ENCODE measurements around the gene CYTH3.
"Not testable (repeated sequence)": the region's sequence is repeated elsewhere in the genome, so short reads cannot be mapped to it uniquely, and the experiment has no call there.

The CYTH3 gene

DNA sequence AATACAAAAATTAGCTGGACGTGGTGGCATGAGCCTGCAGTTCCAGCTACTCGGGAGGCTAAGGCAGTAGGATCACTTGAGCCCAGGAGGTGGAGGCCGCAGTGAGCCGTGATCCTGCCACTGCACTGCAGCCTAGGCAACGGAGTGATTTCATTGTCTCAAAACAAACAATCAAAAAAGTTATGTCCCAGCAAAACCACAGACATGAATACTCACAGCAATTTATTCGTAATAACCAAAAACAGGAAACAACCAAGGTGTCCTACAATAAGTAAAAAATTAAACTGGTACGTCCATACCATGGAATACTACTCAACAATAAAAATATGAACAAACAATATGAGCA lies 11.6 kb upstream of the CYTH3 start:
- DNase-seq: no peak

GRCh38 chr7:6283391-6284054 lies 11.1 kb upstream of the CYTH3 start:
- H3K4me3 ChIP-seq (ENCODE audit: insufficient read depth, low read depth, low read length, poor library complexity, severe bottlenecking); H3K9me3 ChIP-seq (ENCODE audit: control insufficient read depth, low read length); H3K27ac ChIP-seq (ENCODE audit: insufficient read depth, low read length, poor library complexity, severe bottlenecking); H3K36me3 ChIP-seq (ENCODE audit: control insufficient read depth, insufficient read depth, low read length); H3K27me3 ChIP-seq (replicated peaks; ENCODE audit: control insufficient read depth, insufficient read depth, low read length, poor library complexity, severe bottlenecking); DNase-seq; H3K4me1 ChIP-seq (ENCODE audit: control insufficient read depth, insufficient read depth, low read length, poor library complexity, severe bottlenecking): not testable (repeated sequence)

More for the DNA sequence above, 11.6 kb upstream of the CYTH3 start:
- no peaks in the 10 kb centered on the region for H3K36me3 ChIP-seq (ENCODE audit: control insufficient read depth, insufficient read depth, low read length)
- H3K27ac ChIP-seq (ENCODE audit: insufficient read depth, low read length, poor library complexity, severe bottlenecking): no peak overlapping the region
- H3K4me1 ChIP-seq (ENCODE audit: control insufficient read depth, insufficient read depth, low read length, poor library complexity, severe bottlenecking): no peaks in the 10 kb centered on the region
- no peak overlapping the region for H3K4me3 ChIP-seq (ENCODE audit: insufficient read depth, low read depth, low read length, poor library complexity, severe bottlenecking)
- no peaks in the 10 kb centered on the region for H3K27me3 ChIP-seq (replicated peaks; ENCODE audit: control insufficient read depth, insufficient read depth, low read length, poor library complexity, severe bottlenecking)
- H3K9me3 ChIP-seq (ENCODE audit: control insufficient read depth, low read length): no peaks in the 10 kb centered on the region

- Histone ChIP-seq H3K27ac (ENCODE audit: insufficient read depth, low read length, poor library complexity, severe bottlenecking) (no peak overlapping the region), H3K4me1 (ENCODE audit: control insufficient read depth, insufficient read depth, low read length, poor library complexity, severe bottlenecking) (no peaks in the 10 kb centered on the region), H3K9me3 (ENCODE audit: control insufficient read depth, low read length) (no peaks in the 10 kb centered on the region), H3K4me3 (ENCODE audit: insufficient read depth, low read depth, low read length, poor library complexity, severe bottlenecking) (no peak overlapping the region), H3K36me3 (ENCODE audit: control insufficient read depth, insufficient read depth, low read length) (no peaks in the 10 kb centered on the region), H3K27me3 (replicated peaks; ENCODE audit: control insufficient read depth, insufficient read depth, low read length, poor library complexity, severe bottlenecking) (no peaks in the 10 kb centered on the region)
- DNase-seq: no peak
These were observed 7.5 kb upstream of the CYTH3 start for GRCh38 chr7:6279937-6280336.

GRCh38 chr7:6279341-6279740 lies 6.9 kb upstream of the CYTH3 start:
- Histone ChIP-seq H3K9me3 (ENCODE audit: control insufficient read depth, low read length) (no peaks in the 10 kb centered on the region), H3K4me3 (ENCODE audit: insufficient read depth, low read depth, low read length, poor library complexity, severe bottlenecking) (no peak overlapping the region), H3K36me3 (ENCODE audit: control insufficient read depth, insufficient read depth, low read length) (no peaks in the 10 kb centered on the region), H3K27ac (ENCODE audit: insufficient read depth, low read length, poor library complexity, severe bottlenecking) (no peak overlapping the region), H3K4me1 (ENCODE audit: control insufficient read depth, insufficient read depth, low read length, poor library complexity, severe bottlenecking) (peaks cover 5% of the 10 kb centered on the region), H3K27me3 (replicated peaks; ENCODE audit: control insufficient read depth, insufficient read depth, low read length, poor library complexity, severe bottlenecking) (no peaks in the 10 kb centered on the region)
- DNase-seq: no peak

DNA sequence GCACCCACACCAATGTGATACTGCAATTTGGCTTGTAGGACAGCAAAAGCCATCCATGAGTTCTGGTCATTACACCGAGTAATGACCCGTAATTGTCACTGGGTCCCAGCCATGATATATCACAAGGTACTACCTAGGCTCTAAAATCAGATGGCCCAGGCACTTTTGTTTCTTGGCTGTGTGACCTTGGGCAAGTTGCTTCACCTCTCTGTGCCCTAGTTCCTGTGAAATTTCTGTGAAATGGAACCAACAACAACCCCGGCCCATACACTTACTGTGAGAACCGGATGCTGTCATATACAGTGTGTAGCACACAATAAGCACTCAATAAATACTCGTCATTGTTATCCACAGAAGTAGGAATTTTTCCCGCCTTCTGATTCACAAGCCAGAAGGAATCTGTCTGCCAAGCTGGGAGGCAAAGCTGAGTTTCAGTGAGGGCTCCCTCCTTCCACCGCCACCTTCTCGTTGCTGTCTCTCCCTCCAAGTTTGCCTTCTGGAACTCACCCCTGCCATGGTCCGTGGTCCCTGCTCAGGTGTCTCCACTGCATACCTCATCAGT lies 6.4 kb upstream of the CYTH3 start:
- no peak overlapping the region for H3K27ac ChIP-seq (ENCODE audit: insufficient read depth, low read length, poor library complexity, severe bottlenecking)
- H3K9me3 ChIP-seq (ENCODE audit: control insufficient read depth, low read length): no peaks in the 10 kb centered on the region
- no peak for DNase-seq
- H3K4me3 ChIP-seq (ENCODE audit: insufficient read depth, low read depth, low read length, poor library complexity, severe bottlenecking): no peak overlapping the region
- peaks cover 6% of the 10 kb centered on the region for H3K4me1 ChIP-seq (ENCODE audit: control insufficient read depth, insufficient read depth, low read length, poor library complexity, severe bottlenecking)
- no peaks in the 10 kb centered on the region for H3K36me3 ChIP-seq (ENCODE audit: control insufficient read depth, insufficient read depth, low read length)
- H3K27me3 ChIP-seq (replicated peaks; ENCODE audit: control insufficient read depth, insufficient read depth, low read length, poor library complexity, severe bottlenecking): no peaks in the 10 kb centered on the region

- H3K27me3 ChIP-seq (replicated peaks; ENCODE audit: control insufficient read depth, insufficient read depth, low read length, poor library complexity, severe bottlenecking): no peaks in the 10 kb centered on the region
- DNase-seq: no peak
- H3K4me1 ChIP-seq (ENCODE audit: control insufficient read depth, insufficient read depth, low read length, poor library complexity, severe bottlenecking): peaks cover 9% of the 10 kb centered on the region
- H3K36me3 ChIP-seq (ENCODE audit: control insufficient read depth, insufficient read depth, low read length): no peaks in the 10 kb centered on the region
- no peak overlapping the region for H3K4me3 ChIP-seq (ENCODE audit: insufficient read depth, low read depth, low read length, poor library complexity, severe bottlenecking)
- H3K27ac ChIP-seq (ENCODE audit: insufficient read depth, low read length, poor library complexity, severe bottlenecking): no peak overlapping the region
- H3K9me3 ChIP-seq (ENCODE audit: control insufficient read depth, low read length): no peaks in the 10 kb centered on the region
These were observed 5.1 kb upstream of the CYTH3 start for GRCh38 chr7:6277476-6277875.

DNA sequence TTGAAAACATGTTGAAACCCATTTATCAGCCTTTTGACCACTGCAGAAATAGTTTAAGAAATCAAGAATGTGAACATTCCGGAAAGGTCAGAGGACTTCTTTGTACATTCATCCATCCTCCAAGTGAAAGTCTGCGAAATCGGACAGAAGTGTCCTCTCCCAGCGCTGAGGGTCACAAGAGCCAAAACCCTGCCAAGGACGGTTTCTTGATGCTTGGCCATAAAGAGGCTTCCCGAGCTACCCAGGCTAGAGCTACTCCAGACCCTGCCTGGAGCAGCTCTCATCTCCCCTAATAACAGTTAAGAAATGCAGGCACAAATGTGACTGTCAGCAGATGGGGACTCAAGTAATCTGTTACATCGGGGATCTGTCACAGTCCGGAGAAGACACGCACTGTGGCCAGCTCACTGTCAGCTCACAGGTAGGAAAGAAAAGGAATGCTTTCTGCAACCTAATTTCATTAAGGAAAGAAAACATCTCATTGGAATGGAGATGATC lies 4.5 kb upstream of the CYTH3 start:
- H3K9me3 ChIP-seq (ENCODE audit: control insufficient read depth, low read length): no peaks in the 10 kb centered on the region
- peaks cover 9% of the 10 kb centered on the region for H3K4me1 ChIP-seq (ENCODE audit: control insufficient read depth, insufficient read depth, low read length, poor library complexity, severe bottlenecking)
- no peaks in the 10 kb centered on the region for H3K36me3 ChIP-seq (ENCODE audit: control insufficient read depth, insufficient read depth, low read length)
- no peaks in the 10 kb centered on the region for H3K27me3 ChIP-seq (replicated peaks; ENCODE audit: control insufficient read depth, insufficient read depth, low read length, poor library complexity, severe bottlenecking)
- no peak overlapping the region for H3K27ac ChIP-seq (ENCODE audit: insufficient read depth, low read length, poor library complexity, severe bottlenecking)
- DNase-seq: no peak
- H3K4me3 ChIP-seq (ENCODE audit: insufficient read depth, low read depth, low read length, poor library complexity, severe bottlenecking): no peak overlapping the region

- H3K36me3 ChIP-seq (ENCODE audit: control insufficient read depth, insufficient read depth, low read length): no peaks in the 10 kb centered on the region
- H3K4me1 ChIP-seq (ENCODE audit: control insufficient read depth, insufficient read depth, low read length, poor library complexity, severe bottlenecking): peaks cover 19% of the 10 kb centered on the region
- DNase-seq: no peak
- H3K4me3 ChIP-seq (ENCODE audit: insufficient read depth, low read depth, low read length, poor library complexity, severe bottlenecking): no peak overlapping the region
- no peaks in the 10 kb centered on the region for H3K9me3 ChIP-seq (ENCODE audit: control insufficient read depth, low read length)
- H3K27me3 ChIP-seq (replicated peaks; ENCODE audit: control insufficient read depth, insufficient read depth, low read length, poor library complexity, severe bottlenecking): no peaks in the 10 kb centered on the region
- H3K27ac ChIP-seq (ENCODE audit: insufficient read depth, low read length, poor library complexity, severe bottlenecking): no peak overlapping the region
These were observed 2.3 kb upstream of the CYTH3 start for GRCh38 chr7:6274743-6275142.

GRCh38 chr7:6273917-6274630 lies 1.6 kb upstream of the CYTH3 start:
- Histone ChIP-seq H3K9me3 (ENCODE audit: control insufficient read depth, low read length) (no peaks in the 10 kb centered on the region), H3K27ac (ENCODE audit: insufficient read depth, low read length, poor library complexity, severe bottlenecking) (no peak overlapping the region), H3K27me3 (replicated peaks; ENCODE audit: control insufficient read depth, insufficient read depth, low read length, poor library complexity, severe bottlenecking) (no peaks in the 10 kb centered on the region), H3K36me3 (ENCODE audit: control insufficient read depth, insufficient read depth, low read length) (no peaks in the 10 kb centered on the region), H3K4me1 (ENCODE audit: control insufficient read depth, insufficient read depth, low read length, poor library complexity, severe bottlenecking) (peaks cover 19% of the 10 kb centered on the region), H3K4me3 (ENCODE audit: insufficient read depth, low read depth, low read length, poor library complexity, severe bottlenecking) (no peak overlapping the region)
- DNase-seq: no peak

DNA sequence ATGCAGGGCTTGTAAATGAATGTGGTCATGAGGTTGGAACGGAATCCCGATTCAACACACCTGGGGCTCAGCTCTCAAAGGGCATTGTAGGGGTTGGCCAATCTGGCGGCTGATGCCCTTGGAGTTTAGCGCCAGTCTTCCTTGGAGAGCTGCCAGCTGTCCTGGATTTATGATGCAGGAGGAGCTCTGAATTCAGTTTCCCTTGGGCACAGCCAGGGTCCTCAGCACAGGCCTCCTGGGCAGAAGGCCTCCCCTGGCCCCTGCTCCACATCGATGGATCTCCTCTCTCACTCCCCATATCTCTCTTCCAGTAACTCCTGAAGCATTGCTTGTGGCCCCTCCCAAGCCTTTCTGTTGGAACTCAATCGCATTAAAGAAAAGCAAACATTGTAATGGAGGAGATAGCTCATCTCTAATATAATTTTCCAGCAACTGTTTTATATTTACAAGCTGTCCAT lies 985 bp upstream of the CYTH3 start:
- Histone ChIP-seq H3K27me3 (replicated peaks; ENCODE audit: control insufficient read depth, insufficient read depth, low read length, poor library complexity, severe bottlenecking) (no peaks in the 10 kb centered on the region), H3K9me3 (ENCODE audit: control insufficient read depth, low read length) (no peaks in the 10 kb centered on the region), H3K4me1 (ENCODE audit: control insufficient read depth, insufficient read depth, low read length, poor library complexity, severe bottlenecking) (peaks cover 19% of the 10 kb centered on the region), H3K27ac (ENCODE audit: insufficient read depth, low read length, poor library complexity, severe bottlenecking) (no peak overlapping the region), H3K4me3 (ENCODE audit: insufficient read depth, low read depth, low read length, poor library complexity, severe bottlenecking) (no peak overlapping the region), H3K36me3 (ENCODE audit: control insufficient read depth, insufficient read depth, low read length) (no peaks in the 10 kb centered on the region)
- DNase-seq: no peak

Measured in effector memory CD4-positive, alpha-beta T cell (primary cell).